Colonic mucosa (tissue), 4 donors: ENCODE results near the gene SPTBN1. TPM values are rescaled to one million over a fixed set of nuclear protein-coding genes. Genes with fewer than 3 reads are reported as not detected.

Source experiments
- DNase-seq: peaks from one replicate; pipeline ENCODE4 v3.0.0-alpha.2; 2020
- H3K27ac ChIP-seq: fragments of 200-600 bp; one replicate; pipeline ENCODE4 v1.8.0; 2021
- H3K27me3 ChIP-seq: fragments of 200-600 bp; one replicate; pipeline ENCODE4 v1.8.0; 2021
- H3K36me3 ChIP-seq: fragments of 200-600 bp; one replicate; pipeline ENCODE4 v1.8.0; 2021
- H3K4me1 ChIP-seq: fragments of 200-600 bp; one replicate; pipeline ENCODE4 v1.8.0; 2021; ENCODE audit warnings: mild to moderate bottlenecking
- H3K4me3 ChIP-seq: fragments of 200-600 bp; one replicate; pipeline ENCODE4 v1.8.0; 2021
- H3K9ac ChIP-seq, 2 donors: one replicate each; pipeline ENCODE4 v1.7.0; 2013; ENCODE audit warnings: control low read depth in 2 of 2, low read depth in 2 of 2, low read length in 2 of 2
- H3K9me3 ChIP-seq: fragments of 200-600 bp; one replicate; pipeline ENCODE4 v1.8.0; 2021
- CTCF ChIP-seq: fragments of 200-600 bp; IDR thresholded peaks from one replicate; pipeline ENCODE4 v1.8.0; 2022; ENCODE audit warnings: antibody characterized with exemption, mild to moderate bottlenecking
- intact Hi-C: fragments of 100-400 bp; cut with DNase I; formaldehyde crosslinking; loops from one replicate; pipeline ENCODE4 v1.14.1; 2022
- total RNA-seq, 2 donors: library from RNA; stranded (reverse); fragmentation: NEBNext Ultra II Directional in 1 of 2; extraction: Animal tissue kit (Norgen Biotek cat#: 25700) in 1 of 2; gene quantifications; one replicate each; pipeline ENCODE4 v1.2.1, GENCODE V29; 2021
- donor health status: healthy.
- donor health status: DM: no; HTN: no; CAD: no.
- donor health status: DM: no; HTN: no; CAD: no.

SPTBN1 gene
- total RNA-seq, 2 donors from 2014 or later: 325 to 338 TPM

- no peak for DNase-seq
- peaks cover 33% of the 10 kb centered on the region for H3K36me3 ChIP-seq
- no peaks in the 10 kb centered on the region for H3K9me3 ChIP-seq
- TF ChIP-seq CTCF: no peak
- H3K27me3 ChIP-seq: no peaks in the 10 kb centered on the region
- peak overlapping the region; percentile 16 for H3K27ac ChIP-seq
- peak overlapping the region in 1 of 2 donors; percentile 15 for H3K9ac ChIP-seq
- intact Hi-C loops: no loop called here
- no peak overlapping the region for H3K4me3 ChIP-seq
- no peaks in the 10 kb centered on the region for H3K4me1 ChIP-seq
Measured at GRCh38 chr2:54634021-54634420, 177.9 kb downstream of the SPTBN1 start.

- intact Hi-C loops: no loop called here
- H3K27me3 ChIP-seq: no peaks in the 10 kb centered on the region
- DNase-seq: no peak
- no peaks in the 10 kb centered on the region for H3K9me3 ChIP-seq
- peak overlapping the region; percentile 16 for H3K27ac ChIP-seq
- peak overlapping the region in 1 of 2 donors; percentile 41 for H3K9ac ChIP-seq
- H3K36me3 ChIP-seq: peaks cover 28% of the 10 kb centered on the region
- no peak overlapping the region for H3K4me3 ChIP-seq
- no peak for TF ChIP-seq CTCF
- H3K4me1 ChIP-seq: no peaks in the 10 kb centered on the region
Measured at GRCh38 chr2:54634564-54635511, 178.7 kb downstream of the SPTBN1 start.

- no peak for DNase-seq
- Histone ChIP-seq H3K9me3 (no peaks in the 10 kb centered on the region), H3K36me3 (peaks cover 22% of the 10 kb centered on the region), H3K27me3 (no peaks in the 10 kb centered on the region), H3K9ac (no peak overlapping the region), H3K4me3 (no peak overlapping the region), H3K4me1 (no peaks in the 10 kb centered on the region), H3K27ac (peak overlapping the region; percentile 16)
- no peak for TF ChIP-seq CTCF
- intact Hi-C loops: no loop called here
Measured at GRCh38 chr2:54635554-54636152, 179.5 kb downstream of the SPTBN1 start.

- intact Hi-C loops: no loop called here
- H3K27ac ChIP-seq: no peak overlapping the region
- no peak for DNase-seq
- no peaks in the 10 kb centered on the region for H3K4me1 ChIP-seq
- peaks cover 14% of the 10 kb centered on the region for H3K36me3 ChIP-seq
- H3K4me3 ChIP-seq: no peak overlapping the region
- no peaks in the 10 kb centered on the region for H3K27me3 ChIP-seq
- no peak for TF ChIP-seq CTCF
- no peak overlapping the region for H3K9ac ChIP-seq
- no peaks in the 10 kb centered on the region for H3K9me3 ChIP-seq
Measured at GRCh38 chr2:54636415-54637139, 180.4 kb downstream of the SPTBN1 start.

- Histone ChIP-seq H3K4me1 (no peaks in the 10 kb centered on the region), H3K27ac (no peak overlapping the region)
- intact Hi-C loops: no loop called here
Measured at GRCh38 chr2:54638103-54638502, 182.0 kb downstream of the SPTBN1 start.

More at GRCh38 chr2:54638103-54638502, 182.0 kb downstream of the SPTBN1 start:
- no peak for DNase-seq
- Histone ChIP-seq H3K9ac (no peak overlapping the region), H3K36me3 (peaks cover 13% of the 10 kb centered on the region), H3K4me3 (no peak overlapping the region), H3K9me3 (no peaks in the 10 kb centered on the region), H3K27me3 (no peaks in the 10 kb centered on the region)
- no peak for TF ChIP-seq CTCF
